ENCODE data around the gene EXT2. TPM values are rescaled to one million over a fixed set of nuclear protein-coding genes. Genes with fewer than 3 reads are reported as not detected.

The EXT2 gene
- total RNA-seq, 1 experiment from 2014 or later, result 67.3 TPM

DNA sequence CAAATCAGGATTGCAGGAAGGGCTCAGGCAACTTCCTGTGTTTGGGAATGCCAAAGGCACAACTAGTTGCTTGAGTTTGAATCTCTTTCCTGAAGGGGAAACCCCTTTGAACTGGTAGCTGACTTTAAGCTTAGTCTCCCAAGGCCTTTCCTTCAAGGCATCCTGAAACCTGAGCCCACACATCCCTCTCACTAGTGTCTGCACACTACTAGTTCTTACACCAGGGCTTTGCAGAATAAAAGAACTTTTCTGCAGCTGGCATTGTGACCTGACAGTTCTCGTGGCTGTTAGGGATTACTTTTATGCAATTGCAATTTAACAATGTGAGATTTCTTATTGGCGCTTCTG lies 95.4 kb downstream of the EXT2 start:
- H3K27ac Mint-ChIP-seq (ENCODE audit: unreplicated experiment), result no peak overlapping the region
- H3K4me3 Mint-ChIP-seq (ENCODE audit: low read depth, unreplicated experiment), result no peak overlapping the region
- H3K4me1 Mint-ChIP-seq (ENCODE audit: low read depth, unreplicated experiment), result peaks cover 25% of the 10 kb centered on the region
- DNase-seq, result peak; percentile 1
- H3K27me3 Mint-ChIP-seq (ENCODE audit: unreplicated experiment), result no peaks in the 10 kb centered on the region
- no TSS peak for BruUV-seq (replicated peaks)
- TF ChIP-seq CTCF (IDR thresholded peaks at IDR 0.05; ENCODE audit: unreplicated experiment), result no peak
- peaks cover 4% of the 10 kb centered on the region for H3K36me3 Mint-ChIP-seq (ENCODE audit: insufficient read depth, unreplicated experiment)
- CTCF ChIA-PET, result no interaction called here
- intact Hi-C loops (cut with micrococcal nuclease; ENCODE audit: unreplicated experiment), result no loop called here
- peaks cover 4% of the 10 kb centered on the region for H3K9me3 Mint-ChIP-seq (ENCODE audit: low read depth, unreplicated experiment)

DNA sequence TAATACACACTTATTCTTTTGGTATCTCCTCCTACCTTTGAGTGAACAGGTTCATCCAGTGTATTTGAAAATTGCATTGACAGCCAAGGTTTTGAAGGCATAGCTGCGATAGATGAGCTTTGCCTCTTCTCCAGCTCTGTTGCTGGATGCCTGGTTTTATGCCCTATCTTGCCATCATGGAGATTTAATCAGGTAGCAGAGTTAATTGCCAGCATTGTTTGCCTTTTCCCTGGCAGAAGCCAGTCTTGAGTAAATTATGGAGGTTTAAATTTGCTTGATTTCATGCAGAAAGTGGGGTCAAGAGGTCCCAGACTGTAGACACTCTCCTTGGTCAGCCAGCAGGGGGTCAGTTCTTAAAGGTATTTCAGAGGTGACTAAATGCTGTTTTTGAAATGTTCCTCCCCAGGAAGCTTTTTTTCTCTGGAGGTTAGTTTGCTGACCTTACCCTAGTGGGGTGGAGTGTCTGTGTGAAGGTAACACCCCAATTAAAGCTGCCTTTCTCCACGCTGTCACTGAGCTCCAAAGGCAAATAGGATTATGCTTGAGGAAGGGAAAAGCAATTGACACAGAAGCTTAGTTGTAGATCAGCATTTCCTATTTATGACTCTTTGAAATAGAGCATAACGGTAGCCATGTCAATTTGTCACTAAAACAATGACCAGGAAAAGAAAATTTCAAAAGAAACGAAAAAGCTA lies 96.0 kb downstream of the EXT2 start:
- no peak for TF ChIP-seq CTCF (IDR thresholded peaks at IDR 0.05; ENCODE audit: unreplicated experiment)
- DNase-seq, result no peak
- intact Hi-C loops (cut with micrococcal nuclease; ENCODE audit: unreplicated experiment), result no loop called here
- no peak overlapping the region for H3K4me3 Mint-ChIP-seq (ENCODE audit: low read depth, unreplicated experiment)
- no TSS peak for BruUV-seq (replicated peaks)
- H3K9me3 Mint-ChIP-seq (ENCODE audit: low read depth, unreplicated experiment), result peaks cover 4% of the 10 kb centered on the region
- peaks cover 25% of the 10 kb centered on the region for H3K4me1 Mint-ChIP-seq (ENCODE audit: low read depth, unreplicated experiment)
- CTCF ChIA-PET, result interaction anchor here (0.8 kb wide), 1 partner anchor 35 kb away, joined by 3 read pairs; no protein-coding TSS in a partner anchor
- H3K36me3 Mint-ChIP-seq (ENCODE audit: insufficient read depth, unreplicated experiment), result peaks cover 4% of the 10 kb centered on the region
- no peaks in the 10 kb centered on the region for H3K27me3 Mint-ChIP-seq (ENCODE audit: unreplicated experiment)
- H3K27ac Mint-ChIP-seq (ENCODE audit: unreplicated experiment), result no peak overlapping the region

DNA sequence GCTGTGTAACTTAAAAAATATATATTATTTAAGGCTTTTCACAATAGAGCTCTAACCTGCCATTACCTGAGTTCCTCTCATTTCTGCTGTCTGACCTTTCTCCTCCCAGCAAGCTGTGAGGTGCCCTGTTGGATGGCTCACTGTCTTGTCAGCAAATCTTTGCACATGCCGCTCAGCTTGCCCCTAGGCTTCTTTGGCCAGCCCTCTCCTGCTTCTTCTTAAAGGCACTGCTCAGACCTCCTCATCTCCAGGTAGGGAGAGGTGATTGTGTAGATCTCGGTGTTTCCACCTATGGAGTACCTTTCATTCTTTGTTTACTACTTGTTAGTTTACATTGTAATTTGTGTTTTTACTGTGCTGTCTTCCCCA lies 96.5 kb downstream of the EXT2 start:
- H3K4me1 Mint-ChIP-seq (ENCODE audit: low read depth, unreplicated experiment), result peaks cover 25% of the 10 kb centered on the region
- H3K4me3 Mint-ChIP-seq (ENCODE audit: low read depth, unreplicated experiment), result no peak overlapping the region
- peaks cover 4% of the 10 kb centered on the region for H3K9me3 Mint-ChIP-seq (ENCODE audit: low read depth, unreplicated experiment)
- no TSS peak for BruUV-seq (replicated peaks)
- CTCF ChIA-PET, result interaction anchor here (0.8 kb wide), 1 partner anchor 35 kb away, joined by 3 read pairs; no protein-coding TSS in a partner anchor
- H3K36me3 Mint-ChIP-seq (ENCODE audit: insufficient read depth, unreplicated experiment), result peaks cover 4% of the 10 kb centered on the region
- TF ChIP-seq CTCF (IDR thresholded peaks at IDR 0.05; ENCODE audit: unreplicated experiment), result no peak
- DNase-seq, result no peak
- no peak overlapping the region for H3K27ac Mint-ChIP-seq (ENCODE audit: unreplicated experiment)
- H3K27me3 Mint-ChIP-seq (ENCODE audit: unreplicated experiment), result no peaks in the 10 kb centered on the region
- intact Hi-C loops (cut with micrococcal nuclease; ENCODE audit: unreplicated experiment), result no loop called here

- no peak overlapping the region for H3K4me3 Mint-ChIP-seq (ENCODE audit: low read depth, unreplicated experiment)
- peaks cover 4% of the 10 kb centered on the region for H3K36me3 Mint-ChIP-seq (ENCODE audit: insufficient read depth, unreplicated experiment)
- no peak overlapping the region for H3K27ac Mint-ChIP-seq (ENCODE audit: unreplicated experiment)
- BruUV-seq (replicated peaks), result no TSS peak
- no peak for DNase-seq
- H3K9me3 Mint-ChIP-seq (ENCODE audit: low read depth, unreplicated experiment), result peaks cover 4% of the 10 kb centered on the region
- no peaks in the 10 kb centered on the region for H3K27me3 Mint-ChIP-seq (ENCODE audit: unreplicated experiment)
- peaks cover 25% of the 10 kb centered on the region for H3K4me1 Mint-ChIP-seq (ENCODE audit: low read depth, unreplicated experiment)
- no peak for TF ChIP-seq CTCF (IDR thresholded peaks at IDR 0.05; ENCODE audit: unreplicated experiment)
- CTCF ChIA-PET, result no interaction called here
- intact Hi-C loops (cut with micrococcal nuclease; ENCODE audit: unreplicated experiment), result no loop called here
Observed at GRCh38 chr11:44192462-44193100, 97.1 kb downstream of the EXT2 start.
